Measurements from ENCODE around the gene ACP4. TPM values are rescaled to one million over a fixed set of nuclear protein-coding genes. Genes with fewer than 3 reads are reported as not detected.
"Not testable (repeated sequence)": the region's sequence is repeated elsewhere in the genome, so short reads cannot be mapped to it uniquely, and the experiment has no call there.

Gene ACP4
- total RNA-seq, 1 experiment from 2014 or later = not detected

GRCh38 chr19:50803633-50804419 is 13.6 kb downstream of the ACP4 start:
- Mint-ChIP-seq H3K4me3 (ENCODE audit: unreplicated experiment) (peak overlapping the region; percentile 93), H3K36me3 (ENCODE audit: insufficient read depth, unreplicated experiment) (peaks cover 71% of the 10 kb centered on the region), H3K4me1 (ENCODE audit: low read depth, unreplicated experiment) (peaks cover 12% of the 10 kb centered on the region), H3K9me3 (ENCODE audit: unreplicated experiment) (no peaks in the 10 kb centered on the region), H3K27ac (ENCODE audit: unreplicated experiment) (peak overlapping the region; percentile 99), H3K27me3 (ENCODE audit: insufficient read depth, unreplicated experiment) (no peaks in the 10 kb centered on the region)
- peak overlapping the region; percentile 62 for H3K4me3 ChIP-seq (ENCODE audit: low read depth, low read length)
- H3K27me3 ChIP-seq (replicated peaks; ENCODE audit: control insufficient read depth, insufficient read depth, low read length) = no peaks in the 10 kb centered on the region
- H3K4me1 ChIP-seq = peaks cover 10% of the 10 kb centered on the region; the same call in 1 of the 2 replicates
- no peak for DNase-seq
- H3K9me3 ChIP-seq = no peaks in the 10 kb centered on the region
- ChIA-PET POLR2A (interaction anchor here (0.6 kb wide), 2 partner anchors 116 to 187 kb away, joined by 3 read pairs; no protein-coding TSS in a partner anchor), CTCF (interaction anchor here (0.9 kb wide), 1 partner anchor 118 kb away, joined by 6 read pairs; no protein-coding TSS in a partner anchor)
- intact Hi-C loops (cut with micrococcal nuclease; ENCODE audit: unreplicated experiment) = no loop called here
- no peak for TF ChIP-seq CTCF (IDR thresholded peaks at IDR 0.05; ENCODE audit: insufficient read depth in 1 of 2, low read depth in 1 of 2, low read length in 1 of 2, severe bottlenecking in 1 of 2, unreplicated experiment in 1 of 2)
- peaks cover 6% of the 10 kb centered on the region for H3K36me3 ChIP-seq (ENCODE audit: control insufficient read depth, insufficient read depth, low read length)
- TSS peak; percentile 76 for BruUV-seq (replicated peaks)

GRCh38 chr19:50804420-50805272 is 14.4 kb downstream of the ACP4 start:
- Mint-ChIP-seq H3K4me1 (ENCODE audit: low read depth, unreplicated experiment) (peaks cover 12% of the 10 kb centered on the region), H3K36me3 (ENCODE audit: insufficient read depth, unreplicated experiment) (peaks cover 63% of the 10 kb centered on the region), H3K27ac (ENCODE audit: unreplicated experiment) (peak overlapping the region; percentile 99), H3K9me3 (ENCODE audit: unreplicated experiment) (peaks cover 3% of the 10 kb centered on the region), H3K27me3 (ENCODE audit: insufficient read depth, unreplicated experiment) (no peaks in the 10 kb centered on the region), H3K4me3 (ENCODE audit: unreplicated experiment) (peak overlapping the region; percentile 93)
- H3K4me1 ChIP-seq = peaks cover 10% of the 10 kb centered on the region; the same call in 1 of the 2 replicates
- POLR2A ChIA-PET = interaction anchor here (0.6 to 1.0 kb wide), 8 partner anchors 8 to 420 kb away, joined by 3 to 7 read pairs (median 3); partner anchors contain the start of genes JOSD2 and POLD1
- no peaks in the 10 kb centered on the region for H3K27me3 ChIP-seq (replicated peaks; ENCODE audit: control insufficient read depth, insufficient read depth, low read length)
- no peaks in the 10 kb centered on the region for H3K9me3 ChIP-seq
- BruUV-seq (replicated peaks) = no TSS peak
- peak overlapping the region; percentile 62 for H3K4me3 ChIP-seq (ENCODE audit: low read depth, low read length)
- H3K36me3 ChIP-seq (ENCODE audit: control insufficient read depth, insufficient read depth, low read length) = peaks cover 4% of the 10 kb centered on the region; the same call in 1 of the 2 replicates
- peak; percentile 99 for DNase-seq
- intact Hi-C loops (cut with micrococcal nuclease; ENCODE audit: unreplicated experiment) = loop anchor here (1.0 kb wide), 1 partner anchor 304 kb away; the partner anchor contains the start of gene CTU1
- TF ChIP-seq CTCF (IDR thresholded peaks at IDR 0.05; ENCODE audit: insufficient read depth in 1 of 2, low read depth in 1 of 2, low read length in 1 of 2, severe bottlenecking in 1 of 2, unreplicated experiment in 1 of 2) = no peak
- CTCF ChIA-PET = interaction anchor here (0.6 to 0.9 kb wide), 3 partner anchors 80 to 290 kb away, joined by 4 to 7 read pairs (median 6); no protein-coding TSS in a partner anchor

- H3K4me1 ChIP-seq = no peaks in the 10 kb centered on the region
- no peak for TF ChIP-seq CTCF (IDR thresholded peaks at IDR 0.05; ENCODE audit: insufficient read depth in 1 of 2, low read depth in 1 of 2, low read length in 1 of 2, severe bottlenecking in 1 of 2, unreplicated experiment in 1 of 2)
- Mint-ChIP-seq H3K27me3 (ENCODE audit: insufficient read depth, unreplicated experiment) (peaks cover 3% of the 10 kb centered on the region), H3K4me3 (ENCODE audit: unreplicated experiment) (no peak overlapping the region), H3K4me1 (ENCODE audit: low read depth, unreplicated experiment) (peaks cover 6% of the 10 kb centered on the region), H3K9me3 (ENCODE audit: unreplicated experiment) (peaks cover 17% of the 10 kb centered on the region), H3K36me3 (ENCODE audit: insufficient read depth, unreplicated experiment) (peaks cover 21% of the 10 kb centered on the region), H3K27ac (ENCODE audit: unreplicated experiment) (no peak overlapping the region)
- intact Hi-C loops (cut with micrococcal nuclease; ENCODE audit: unreplicated experiment) = no loop called here
- H3K36me3 ChIP-seq (ENCODE audit: control insufficient read depth, insufficient read depth, low read length) = no peaks in the 10 kb centered on the region
- CTCF ChIA-PET = no interaction called here
- BruUV-seq (replicated peaks) = no TSS peak
- no peak for DNase-seq
- H3K4me3 ChIP-seq (ENCODE audit: low read depth, low read length) = no peak overlapping the region
- no peaks in the 10 kb centered on the region for H3K27me3 ChIP-seq (replicated peaks; ENCODE audit: control insufficient read depth, insufficient read depth, low read length)
- POLR2A ChIA-PET = no interaction called here
- H3K9me3 ChIP-seq = no peaks in the 10 kb centered on the region
Observed at GRCh38 chr19:50808856-50809255, 18.6 kb downstream of the ACP4 start.

GRCh38 chr19:50811622-50812238 is 21.5 kb downstream of the ACP4 start:
- H3K36me3 ChIP-seq (ENCODE audit: control insufficient read depth, insufficient read depth, low read length); POLR2A ChIA-PET; H3K36me3 Mint-ChIP-seq (ENCODE audit: insufficient read depth, unreplicated experiment); H3K9me3 ChIP-seq; H3K27me3 Mint-ChIP-seq (ENCODE audit: insufficient read depth, unreplicated experiment); H3K27me3 ChIP-seq (replicated peaks; ENCODE audit: control insufficient read depth, insufficient read depth, low read length); H3K4me1 Mint-ChIP-seq (ENCODE audit: low read depth, unreplicated experiment); H3K27ac Mint-ChIP-seq (ENCODE audit: unreplicated experiment); DNase-seq; BruUV-seq (replicated peaks); H3K4me3 Mint-ChIP-seq (ENCODE audit: unreplicated experiment); CTCF ChIA-PET; intact Hi-C loops (cut with micrococcal nuclease; ENCODE audit: unreplicated experiment); H3K4me3 ChIP-seq (ENCODE audit: low read depth, low read length); H3K4me1 ChIP-seq: not testable (repeated sequence)
- peaks cover 23% of the 10 kb centered on the region for H3K9me3 Mint-ChIP-seq (ENCODE audit: unreplicated experiment)

Data from Caco-2 (cell line).